Limb (tissue), 2 donors: ENCODE data around the gene RORC.
"Not testable (repeated sequence)": the region's sequence is repeated elsewhere in the genome, so short reads cannot be mapped to it uniquely, and the experiment has no call there.

ENCODE experiments used
- DNase-seq, 2 donors: peaks; one replicate each; pipeline ENCODE4 v3.0.0-alpha.2; 2016; ENCODE audit errors: extremely low spot score in 2 of 2

The RORC gene

GRCh38 chr1:151805066-151805820 lies 26.4 kb downstream of the RORC start, which contains the start of gene LINGO4:
TSS of gene LINGO4 (minus strand) at chr1:151805419. CDS start at chr1:151802704, 2,715 bp downstream.
- no peak for DNase-seq

- DNase-seq: no peak
Measured at GRCh38 chr1:151803915-151804314, 27.7 kb downstream of the RORC start.

DNA sequence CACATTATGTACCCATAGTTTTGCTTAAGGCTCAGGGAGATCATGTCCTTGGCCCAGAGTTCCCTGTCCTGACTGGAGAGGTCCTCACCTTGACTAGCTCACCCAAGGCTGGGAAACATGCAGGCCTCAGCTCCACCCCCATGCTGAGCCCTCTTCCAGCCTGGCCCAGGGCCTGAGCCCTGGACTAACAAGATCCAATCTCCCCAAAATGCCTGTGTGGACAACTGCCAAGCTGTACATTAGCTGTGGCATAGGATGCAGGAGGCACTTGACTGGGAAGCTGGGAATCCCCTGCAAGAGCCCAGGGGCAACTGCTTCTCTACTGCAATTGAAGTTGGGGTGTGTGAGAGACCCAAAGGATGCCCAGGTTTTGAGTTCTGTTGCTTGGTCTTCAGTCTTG lies 28.4 kb downstream of the RORC start:
- DNase-seq: no peak

GRCh38 chr1:151802372-151802771 lies 29.2 kb downstream of the RORC start:
- no peak for DNase-seq

DNA sequence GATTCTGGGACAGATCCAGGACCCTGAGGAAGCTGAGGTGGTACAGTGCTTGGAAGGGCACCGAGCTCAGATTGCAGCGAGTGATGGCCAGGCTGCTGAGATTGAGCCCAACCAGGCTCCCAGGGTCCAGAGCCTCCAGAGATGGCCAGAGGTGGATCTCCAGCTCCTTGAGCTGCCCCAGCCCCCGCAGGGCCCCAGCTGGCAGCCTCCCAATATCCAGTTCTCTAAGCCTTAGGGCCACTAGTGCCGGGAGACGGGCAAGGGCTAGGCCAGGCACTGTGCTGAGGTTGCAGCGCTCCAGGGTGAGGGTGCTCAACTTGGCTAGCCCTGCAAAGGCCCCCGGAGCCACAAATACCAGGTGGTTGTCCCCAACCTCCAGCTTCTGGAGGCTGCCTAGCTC lies 29.8 kb downstream of the RORC start:
- no peak for DNase-seq

GRCh38 chr1:151801310-151801820 lies 30.2 kb downstream of the RORC start:
- no peak for DNase-seq

DNA sequence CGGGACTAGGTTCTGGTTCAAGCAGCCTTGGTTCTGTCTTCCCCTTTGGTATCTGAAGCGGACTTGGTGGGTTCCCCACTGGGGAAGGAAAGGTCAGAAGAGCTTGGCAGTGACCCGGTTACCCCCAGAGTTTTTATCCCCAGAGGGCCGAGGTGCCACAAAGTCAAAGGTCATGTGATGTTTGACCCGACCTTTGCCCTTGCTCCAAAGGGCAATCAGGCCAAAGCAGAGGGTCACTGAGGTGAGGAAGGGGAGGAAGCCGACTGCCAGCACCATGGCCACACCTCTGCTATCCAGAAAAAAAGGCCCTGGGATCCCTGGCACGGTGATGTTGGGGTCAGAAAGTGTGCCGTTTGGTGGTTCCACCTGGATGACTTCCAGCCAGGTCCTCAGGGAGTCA lies 30.8 kb downstream of the RORC start:
- no peak for DNase-seq

- DNase-seq: no peak
Measured at GRCh38 chr1:151799179-151800022, 32.2 kb downstream of the RORC start.

DNA sequence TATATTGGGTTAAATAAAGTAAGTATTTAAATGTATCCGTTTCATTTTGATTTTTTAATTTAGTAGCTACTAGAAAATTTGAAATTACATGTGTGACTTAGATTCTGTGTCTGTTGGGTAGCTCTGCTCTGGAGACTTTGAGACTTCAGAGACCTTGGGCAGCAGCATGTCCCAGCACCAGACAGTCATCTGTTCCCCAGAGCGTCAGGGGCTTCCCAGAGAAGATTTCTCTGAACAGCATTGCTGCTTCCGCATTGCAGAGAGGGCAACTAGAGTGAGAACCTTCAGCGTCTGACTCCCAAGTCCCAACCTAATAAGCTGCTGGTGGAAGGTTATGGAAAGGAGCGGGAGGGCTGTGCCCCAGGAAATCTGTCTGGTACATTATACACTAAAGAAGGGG lies 33.0 kb downstream of the RORC start:
- no peak for DNase-seq

DNA sequence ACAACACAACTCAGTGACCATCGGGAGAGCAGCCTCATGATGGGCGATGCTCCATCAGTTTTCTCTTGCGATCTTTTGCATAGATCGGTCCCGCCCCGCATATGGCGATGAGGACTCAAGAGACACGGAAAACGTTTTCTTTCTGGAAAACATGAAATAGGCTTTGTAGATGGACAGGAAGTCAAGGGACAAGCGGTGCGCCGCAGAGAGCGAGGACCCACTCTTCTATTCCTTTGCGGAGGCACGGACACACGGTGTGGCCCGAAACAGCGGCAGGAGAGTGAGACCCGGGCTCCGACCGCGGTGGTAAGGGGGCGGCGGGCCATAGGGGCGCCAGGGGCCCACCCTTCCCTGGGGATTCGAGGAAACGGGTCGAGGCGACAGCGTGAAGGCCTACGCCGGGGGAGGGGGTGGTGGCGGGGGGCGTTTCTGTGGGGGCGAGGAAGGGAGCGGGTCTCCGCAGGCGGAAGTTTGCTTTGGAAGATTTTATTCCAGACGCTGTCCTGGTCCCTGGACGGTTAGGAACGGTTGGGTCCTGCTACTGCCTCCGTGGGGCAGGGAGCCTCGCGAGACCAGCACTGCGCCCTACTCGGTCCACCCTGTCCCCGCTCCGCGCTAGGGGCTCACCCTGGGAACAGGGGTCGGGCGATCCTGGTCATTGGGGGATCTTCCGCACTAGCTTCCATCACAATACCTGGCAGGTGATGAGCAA lies 40.5 kb downstream of the RORC start:
- DNase-seq: peak in 1 of 2 donors; percentile 46

DNA sequence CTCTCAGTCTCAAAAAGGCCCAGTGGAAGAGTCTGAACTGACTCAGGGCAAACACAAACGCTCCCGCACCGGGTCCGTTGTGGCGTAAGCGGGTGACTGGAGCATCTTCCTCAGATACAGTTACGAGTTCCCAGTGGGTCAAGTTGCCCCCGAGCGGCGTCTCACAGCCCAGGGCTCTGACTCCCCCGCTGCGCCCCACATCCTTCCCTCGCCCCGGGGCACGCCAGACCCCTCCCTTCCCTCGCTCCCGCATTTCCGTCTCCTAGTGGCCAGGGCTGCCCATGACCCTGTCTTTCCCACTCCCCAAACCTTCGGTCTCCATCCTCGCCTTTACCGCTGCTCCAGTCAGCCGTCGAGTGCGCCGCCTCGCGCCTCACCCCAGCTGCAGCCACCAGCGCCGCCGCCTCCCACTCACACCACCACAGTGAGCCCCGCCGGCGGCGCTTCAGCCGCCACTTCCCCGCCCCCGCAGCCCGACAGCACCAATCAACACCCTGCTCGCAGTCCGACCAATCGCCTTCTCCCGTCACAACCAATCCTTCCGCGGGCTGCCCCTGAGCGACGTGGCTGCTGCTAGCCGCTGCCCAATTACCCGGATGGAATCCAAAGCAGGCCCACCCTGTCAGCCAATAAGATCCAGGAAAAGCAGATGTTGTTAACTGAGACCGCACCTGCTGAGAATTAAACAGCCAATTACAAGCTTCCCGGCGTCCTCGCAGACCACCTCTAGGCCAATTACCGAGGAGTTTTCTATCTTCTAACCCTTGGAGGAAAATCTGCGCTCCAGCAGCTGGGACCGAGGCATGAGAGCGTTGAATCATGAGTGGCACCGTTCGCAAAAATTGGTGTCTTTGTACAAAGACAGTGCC lies 41.3 kb downstream of the RORC start, which contains the start of gene TDRKH:
TSS of gene TDRKH (minus strand) at position 430 of the 869 bp plus-strand sequence. CDS start 7,478 bp downstream, outside the sequence.
- DNase-seq: peak; percentile 97 to 99

DNA sequence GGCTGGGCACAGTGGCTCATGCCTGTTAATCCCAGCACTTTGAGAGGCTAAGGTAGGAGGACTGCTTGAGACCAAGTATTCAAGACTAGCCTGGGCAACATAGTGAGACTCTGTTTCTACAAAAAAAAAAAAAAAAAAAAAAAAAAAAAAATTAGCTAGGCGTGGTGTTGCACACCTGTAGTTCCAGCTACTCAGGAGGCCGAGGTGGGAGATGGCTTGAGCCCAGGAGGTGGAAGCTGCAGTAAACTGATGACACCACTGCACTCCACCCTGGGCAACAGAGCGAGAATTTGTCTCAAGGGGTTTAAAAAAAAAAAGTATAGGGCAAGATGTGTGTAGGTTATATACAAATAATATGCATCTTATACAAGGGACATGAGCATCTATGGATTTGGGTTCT lies 43.9 kb downstream of the RORC start:
- DNase-seq: no peak

GRCh38 chr1:151783796-151784195 lies 47.8 kb downstream of the RORC start:
- DNase-seq: no peak

DNA sequence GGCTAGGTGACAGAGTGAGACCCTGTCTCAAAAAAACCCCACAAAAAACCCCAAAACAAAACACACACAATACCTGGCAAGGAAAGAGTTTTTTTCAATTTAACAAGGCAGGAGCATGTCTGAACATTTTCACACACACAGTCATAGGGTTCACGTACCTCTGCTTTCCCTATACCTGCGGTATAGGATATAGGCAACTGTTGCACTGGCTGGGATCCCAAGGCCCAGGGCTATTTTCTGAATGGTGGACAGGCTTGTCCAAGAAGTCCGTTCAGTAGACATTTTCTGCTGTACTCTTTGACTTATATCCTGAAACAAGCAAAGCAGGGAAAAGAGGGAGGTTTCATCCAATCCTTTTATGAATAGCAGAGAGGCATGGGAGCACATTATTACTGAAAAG lies 48.9 kb downstream of the RORC start:
- DNase-seq: no peak

GRCh38 chr1:151782026-151782425 lies 49.6 kb downstream of the RORC start:
- DNase-seq: not testable (repeated sequence)

- DNase-seq: not testable (repeated sequence)
Measured at GRCh38 chr1:151780736-151781135, 50.9 kb downstream of the RORC start.

GRCh38 chr1:151779852-151780251 lies 51.8 kb downstream of the RORC start:
- DNase-seq: no peak

DNA sequence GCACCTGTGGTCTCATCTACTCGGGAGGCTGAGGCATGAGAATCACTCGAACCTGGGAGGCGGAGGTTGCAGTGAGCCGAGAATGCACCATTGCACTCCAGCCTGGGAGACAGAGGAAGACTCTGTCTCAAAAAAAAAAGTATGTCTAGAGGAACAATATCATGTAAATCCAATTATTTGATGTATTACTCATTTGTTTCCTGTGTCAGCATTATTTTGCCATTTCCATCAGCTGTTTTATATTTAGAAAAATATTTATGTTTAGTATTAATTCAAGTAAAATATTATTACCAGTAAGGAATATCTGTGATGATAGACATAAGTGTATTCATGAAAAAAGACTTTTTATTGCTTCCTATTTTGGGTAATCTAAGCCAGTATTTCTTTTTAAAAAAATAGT lies 54.3 kb downstream of the RORC start:
- DNase-seq: no peak

- DNase-seq: no peak
Measured at GRCh38 chr1:151776665-151777062, 54.9 kb downstream of the RORC start.

GRCh38 chr1:151775894-151776664 lies 55.5 kb downstream of the RORC start:
- DNase-seq: no peak
